SK-N-SH (cell line): Measurements from ENCODE around the gene HVCN1.

Experiments used
- EP300 ChIP-seq, 2 experiments: IDR thresholded peaks; 2 replicates each; pipeline versions ENCODE4 v1.4.0 to v1.6.1; 2012; ENCODE audit warnings: borderline replicate concordance in 1 of 2, low read depth in 1 of 2, low read length in 1 of 2
- EZH2phosphoT487 ChIP-seq: fragments of 200-600 bp; sonication (generic); IDR thresholded peaks from 2 replicates; pipeline ENCODE4 v1.6.1; 2017; ENCODE audit warnings: low read depth, mixed run types, mild to moderate bottlenecking, antibody characterized with exemption, moderate library complexity, borderline replicate concordance
- GATA2 ChIP-seq: sonication (generic); formaldehyde crosslinking; IDR thresholded peaks from 2 replicates; pipeline ENCODE4 v1.5.0; 2020; ENCODE audit warnings: mild to moderate bottlenecking, missing genetic modification reagents
- JUND ChIP-seq: IDR thresholded peaks from 2 replicates; pipeline ENCODE4 v1.4.0; 2012
- RAD21 ChIP-seq: IDR thresholded peaks from 2 replicates; pipeline ENCODE4 v1.6.1; 2012; ENCODE audit warnings: mild to moderate bottlenecking, low read length
- YY1 ChIP-seq: IDR thresholded peaks from 2 replicates; pipeline ENCODE4 v1.4.0; 2012; ENCODE audit warnings: low read depth, mild to moderate bottlenecking
- TF ChIP-seq, protein P1 (sequence below): fragments of 200-600 bp; sonication (generic); IDR thresholded peaks from 2 replicates; pipeline ENCODE4 v1.6.1; 2017; ENCODE audit warnings: antibody characterized with exemption, mild to moderate bottlenecking, moderate library complexity
- TF ChIP-seq, protein P2 (sequence below): IDR thresholded peaks from 2 replicates; pipeline ENCODE4 v1.6.1; 2012; ENCODE audit warnings: mild to moderate bottlenecking, low read depth, low read length, moderate library complexity

DNA sequence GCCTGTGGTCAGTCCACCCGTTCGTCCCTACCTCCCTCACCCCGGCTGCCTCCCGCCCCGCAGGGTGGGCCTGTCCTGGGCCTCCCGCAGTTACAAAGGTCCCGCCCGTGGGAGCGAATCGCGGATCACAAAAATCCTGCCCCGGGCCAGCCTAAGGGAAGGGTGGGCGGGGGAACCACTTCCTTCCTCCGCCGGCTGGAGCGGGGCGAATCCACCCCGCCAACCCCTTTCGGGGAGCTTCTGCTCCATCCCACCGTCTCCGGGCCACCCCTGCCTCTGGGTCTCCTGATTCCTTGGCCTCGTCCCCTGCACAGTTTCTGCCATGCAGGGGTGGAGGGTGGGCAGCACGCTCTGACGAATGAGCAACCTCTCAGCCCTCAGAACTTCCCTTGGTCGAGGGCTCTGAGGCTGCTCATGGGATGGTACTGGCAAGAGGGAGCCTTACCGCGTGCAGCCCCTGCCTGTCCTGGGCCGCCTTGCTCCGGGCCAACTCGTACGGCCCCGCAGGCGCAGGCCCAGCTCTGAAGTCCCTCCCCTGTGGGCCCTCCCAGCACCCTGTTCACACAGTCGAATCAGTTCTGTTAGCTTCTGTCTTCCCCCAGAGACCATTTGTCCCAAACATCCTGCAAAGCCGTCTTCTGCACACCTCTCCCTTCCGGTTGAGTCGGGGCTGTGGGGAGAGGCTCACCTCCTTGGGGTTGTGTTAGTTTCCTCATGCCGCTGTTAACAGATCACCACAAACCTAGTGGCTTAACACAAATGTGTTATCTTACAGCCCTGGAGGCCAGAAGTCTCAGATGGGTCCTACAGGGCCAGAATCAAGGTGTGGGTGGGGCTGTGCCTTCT is 589 bp upstream of the HVCN1 start:
- TF ChIP-seq, protein P1, sequence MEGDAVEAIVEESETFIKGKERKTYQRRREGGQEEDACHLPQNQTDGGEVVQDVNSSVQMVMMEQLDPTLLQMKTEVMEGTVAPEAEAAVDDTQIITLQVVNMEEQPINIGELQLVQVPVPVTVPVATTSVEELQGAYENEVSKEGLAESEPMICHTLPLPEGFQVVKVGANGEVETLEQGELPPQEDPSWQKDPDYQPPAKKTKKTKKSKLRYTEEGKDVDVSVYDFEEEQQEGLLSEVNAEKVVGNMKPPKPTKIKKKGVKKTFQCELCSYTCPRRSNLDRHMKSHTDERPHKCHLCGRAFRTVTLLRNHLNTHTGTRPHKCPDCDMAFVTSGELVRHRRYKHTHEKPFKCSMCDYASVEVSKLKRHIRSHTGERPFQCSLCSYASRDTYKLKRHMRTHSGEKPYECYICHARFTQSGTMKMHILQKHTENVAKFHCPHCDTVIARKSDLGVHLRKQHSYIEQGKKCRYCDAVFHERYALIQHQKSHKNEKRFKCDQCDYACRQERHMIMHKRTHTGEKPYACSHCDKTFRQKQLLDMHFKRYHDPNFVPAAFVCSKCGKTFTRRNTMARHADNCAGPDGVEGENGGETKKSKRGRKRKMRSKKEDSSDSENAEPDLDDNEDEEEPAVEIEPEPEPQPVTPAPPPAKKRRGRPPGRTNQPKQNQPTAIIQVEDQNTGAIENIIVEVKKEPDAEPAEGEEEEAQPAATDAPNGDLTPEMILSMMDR, result no peak
- TF ChIP-seq JUND (no peak), GATA2 (CRISPR knock-in tag) (no peak), EZH2phosphoT487 (no peak), YY1 (no peak), RAD21 (no peak), EP300 (IDR thresholded peaks at IDR 0.05; ENCODE audit: borderline replicate concordance in 1 of 2, low read depth in 1 of 2, low read length in 1 of 2) (no peak)
- TF ChIP-seq, protein P2, sequence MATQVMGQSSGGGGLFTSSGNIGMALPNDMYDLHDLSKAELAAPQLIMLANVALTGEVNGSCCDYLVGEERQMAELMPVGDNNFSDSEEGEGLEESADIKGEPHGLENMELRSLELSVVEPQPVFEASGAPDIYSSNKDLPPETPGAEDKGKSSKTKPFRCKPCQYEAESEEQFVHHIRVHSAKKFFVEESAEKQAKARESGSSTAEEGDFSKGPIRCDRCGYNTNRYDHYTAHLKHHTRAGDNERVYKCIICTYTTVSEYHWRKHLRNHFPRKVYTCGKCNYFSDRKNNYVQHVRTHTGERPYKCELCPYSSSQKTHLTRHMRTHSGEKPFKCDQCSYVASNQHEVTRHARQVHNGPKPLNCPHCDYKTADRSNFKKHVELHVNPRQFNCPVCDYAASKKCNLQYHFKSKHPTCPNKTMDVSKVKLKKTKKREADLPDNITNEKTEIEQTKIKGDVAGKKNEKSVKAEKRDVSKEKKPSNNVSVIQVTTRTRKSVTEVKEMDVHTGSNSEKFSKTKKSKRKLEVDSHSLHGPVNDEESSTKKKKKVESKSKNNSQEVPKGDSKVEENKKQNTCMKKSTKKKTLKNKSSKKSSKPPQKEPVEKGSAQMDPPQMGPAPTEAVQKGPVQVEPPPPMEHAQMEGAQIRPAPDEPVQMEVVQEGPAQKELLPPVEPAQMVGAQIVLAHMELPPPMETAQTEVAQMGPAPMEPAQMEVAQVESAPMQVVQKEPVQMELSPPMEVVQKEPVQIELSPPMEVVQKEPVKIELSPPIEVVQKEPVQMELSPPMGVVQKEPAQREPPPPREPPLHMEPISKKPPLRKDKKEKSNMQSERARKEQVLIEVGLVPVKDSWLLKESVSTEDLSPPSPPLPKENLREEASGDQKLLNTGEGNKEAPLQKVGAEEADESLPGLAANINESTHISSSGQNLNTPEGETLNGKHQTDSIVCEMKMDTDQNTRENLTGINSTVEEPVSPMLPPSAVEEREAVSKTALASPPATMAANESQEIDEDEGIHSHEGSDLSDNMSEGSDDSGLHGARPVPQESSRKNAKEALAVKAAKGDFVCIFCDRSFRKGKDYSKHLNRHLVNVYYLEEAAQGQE, result no peak
